Measurements from ENCODE around the gene CCRL2. TPM values are rescaled to one million over a fixed set of nuclear protein-coding genes. Genes with fewer than 3 reads are reported as not detected.

The CCRL2 gene
- total and polyA plus RNA-seq, 2 of the 8 experiments (the other 6 are each of a cell fraction or from before 2014, with no cell fraction given), result not detected

GRCh38 chr3:46420931-46421330 lies 13.9 kb downstream of the CCRL2 start:
- Histone ChIP-seq H3K23ac (ENCODE audit: insufficient read length) (no peak overlapping the region), H3K4me1 (replicated peaks in 1 of 4; ENCODE audit: control insufficient read depth in 3 of 4, insufficient read depth in 4 of 4, low read length in 3 of 4) (peaks cover 0 to 6% (median 5%) of the 10 kb centered on the region in 4 experiments; a peak in 4 of 7 replicates), H4K91ac (replicated peaks; ENCODE audit: insufficient read length, low read length) (no peak overlapping the region), H4K5ac (ENCODE audit: insufficient read length, low read depth, low read length) (no peak overlapping the region), H3K4ac (replicated peaks; ENCODE audit: insufficient read length, low read depth, low read length) (no peak overlapping the region), H3K9me3 (ENCODE audit: insufficient read depth in 2 of 2, low read depth in 1 of 2, low read length in 1 of 2) (no peaks in the 10 kb centered on the region), H2BK5ac (ENCODE audit: low read depth, low read length) (no peak overlapping the region), H3K27ac (ENCODE audit: low read depth, low read length) (no peak overlapping the region), H3K14ac (ENCODE audit: insufficient read length) (no peak overlapping the region), H4K20me1 (replicated peaks in 1 of 2; ENCODE audit: control insufficient read depth in 1 of 2, insufficient read depth in 2 of 2, low read length in 2 of 2) (no peaks in the 10 kb centered on the region), H2BK12ac (ENCODE audit: low read depth, low read length) (no peak overlapping the region), H2BK120ac (replicated peaks; ENCODE audit: low read depth, low read length) (no peak overlapping the region), H2AFZ (ENCODE audit: low read length) (no peak overlapping the region), H3K56ac (replicated peaks; ENCODE audit: insufficient read length, low read depth, low read length) (no peak overlapping the region), H3K27me3 (replicated peaks in 1 of 4; ENCODE audit: control insufficient read depth in 3 of 4, extremely low read depth in 1 of 4, insufficient read depth in 3 of 4, low read length in 3 of 4) (no peaks in the 10 kb centered on the region), H2BK20ac (ENCODE audit: low read length) (no peak overlapping the region), H3K4me2 (ENCODE audit: insufficient read depth in 1 of 2, low read depth in 2 of 2, low read length in 2 of 2) (no peak overlapping the region), H3K4me3 (ENCODE audit: extremely low read depth in 1 of 4, insufficient read depth in 2 of 4, low read depth in 3 of 4, low read length in 4 of 4) (no peak overlapping the region), H3K9ac (replicated peaks in 1 of 4; ENCODE audit: extremely low read depth in 1 of 4, low read depth in 3 of 4, low read length in 3 of 4) (no peak overlapping the region), H3K23me2 (ENCODE audit: low read depth, low read length) (no peaks in the 10 kb centered on the region), H2AK5ac (ENCODE audit: low read depth, low read length) (no peak overlapping the region), H3K18ac (ENCODE audit: extremely low read depth, low read length) (no peak overlapping the region), H3K36me3 (ENCODE audit: control insufficient read depth in 2 of 4, insufficient read depth in 4 of 4, low read length in 3 of 4) (no peaks in the 10 kb centered on the region), H2BK15ac (ENCODE audit: low read length) (no peak overlapping the region), H3K79me1 (ENCODE audit: low read depth, low read length) (no peaks in the 10 kb centered on the region), H4K8ac (ENCODE audit: extremely low read depth, insufficient read depth, low read length) (no peak overlapping the region), H3K79me2 (ENCODE audit: control insufficient read depth in 1 of 2, insufficient read depth in 2 of 2, low read length in 2 of 2) (no peaks in the 10 kb centered on the region)
- FAIRE-seq (no peak), DNase-seq (ENCODE audit: low read depth in 1 of 2, low spot score in 2 of 2) (no peak)
- 78% methylated on average over 2 of the region's 2 CpGs; no CpG with 5 or more reads in 1 of the 2 experiments for WGBS, 2 experiments (ENCODE audit: extremely low coverage in 1 of 2, insufficient coverage in 1 of 2, insufficient read length in 1 of 2, insufficient replicate concordance in 2 of 2, low coverage in 1 of 2, low lambda C conversion rate in 2 of 2, missing lambda C conversion rate in 1 of 2)
- CTCF ChIA-PET (ENCODE audit: partially characterized antibody), result interaction anchor here (1.8 kb wide), 1 partner anchor 206 kb away, joined by 4 read pairs; no protein-coding TSS in a partner anchor
- POLR2A ChIA-PET (ENCODE audit: partially characterized antibody), result no interaction called here
- TF ChIP-seq POLR2A (IDR thresholded peaks at IDR 0.05; ENCODE audit: control extremely low read depth in 1 of 2, low read depth in 2 of 2, low read length in 2 of 2) (no peak), MAX (IDR thresholded peaks at IDR 0.05) (no peak), TCF12 (IDR thresholded peaks at IDR 0.05; ENCODE audit: low read depth, low read length) (no peak), ATF2 (IDR thresholded peaks at IDR 0.05; ENCODE audit: low read length) (no peak), SIX5 (IDR thresholded peaks at IDR 0.05; ENCODE audit: low read depth, low read length) (no peak), CEBPB (IDR thresholded peaks at IDR 0.05; ENCODE audit: low read depth, low read length) (no peak), CHD1 (IDR thresholded peaks at IDR 0.05; ENCODE audit: low read depth, low read length) (no peak), ASH2L (IDR thresholded peaks at IDR 0.05; ENCODE audit: low read length) (no peak), YY1 (IDR thresholded peaks at IDR 0.05; ENCODE audit: low read depth, low read length) (no peak), GABPA (IDR thresholded peaks at IDR 0.05; ENCODE audit: borderline replicate concordance, insufficient read depth, low read length) (no peak), USF2 (IDR thresholded peaks at IDR 0.05; ENCODE audit: low read length) (no peak), ATF3 (IDR thresholded peaks at IDR 0.05; ENCODE audit: insufficient read depth, low read depth, low read length) (no peak)

Measured in H1 (cell line).